Activated CD4-positive, alpha-beta T cell treated with anti-CD3 and anti-CD28 coated beads, Interleukin-2, amount 50 U/mL, for 16 hours (primary cell): ENCODE measurements around the gene ENTPD8.

Source experiments
- DNase-seq: peaks from one replicate; pipeline ENCODE4 v3.0.0-alpha.2; 2020

ENTPD8 gene

GRCh38 chr9:137408651-137409405 is 32.3 kb downstream of the ENTPD8 start:
- no peak for DNase-seq

DNA sequence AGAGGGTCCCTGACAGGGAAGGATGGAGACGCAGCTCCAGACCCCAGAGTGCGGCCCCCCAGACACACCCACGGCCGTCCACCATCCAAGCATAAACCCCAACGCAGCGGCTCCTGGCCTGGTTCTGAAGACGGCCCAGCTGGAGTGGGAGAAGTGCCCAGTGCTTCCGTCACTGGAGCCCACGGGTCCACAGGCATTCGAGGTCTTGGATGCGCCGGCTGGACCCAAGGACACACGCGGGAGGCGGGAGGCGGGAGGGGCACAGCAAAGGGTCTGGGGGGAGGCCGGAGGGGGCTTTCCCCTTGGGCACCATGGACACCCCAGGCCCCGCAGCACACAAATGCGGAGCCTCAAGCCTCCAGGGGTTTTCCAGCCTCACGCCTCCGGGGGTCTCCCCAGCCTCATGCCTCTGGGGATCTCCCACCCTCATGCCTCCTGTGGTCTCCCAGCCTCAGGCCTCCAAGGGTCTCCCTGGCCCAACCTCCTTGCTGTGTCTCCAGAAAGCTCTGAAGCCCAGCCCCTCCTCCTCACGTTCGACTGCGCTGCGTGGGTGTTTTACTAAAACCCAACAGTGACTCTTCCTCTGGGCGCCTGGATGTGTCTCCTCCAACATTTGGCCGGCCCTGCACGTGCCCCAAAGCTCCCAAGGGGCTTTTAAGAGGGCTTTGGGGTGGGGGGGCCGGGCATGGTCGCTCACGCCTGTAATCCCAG is 33.4 kb downstream of the ENTPD8 start:
- DNase-seq, result no peak

DNA sequence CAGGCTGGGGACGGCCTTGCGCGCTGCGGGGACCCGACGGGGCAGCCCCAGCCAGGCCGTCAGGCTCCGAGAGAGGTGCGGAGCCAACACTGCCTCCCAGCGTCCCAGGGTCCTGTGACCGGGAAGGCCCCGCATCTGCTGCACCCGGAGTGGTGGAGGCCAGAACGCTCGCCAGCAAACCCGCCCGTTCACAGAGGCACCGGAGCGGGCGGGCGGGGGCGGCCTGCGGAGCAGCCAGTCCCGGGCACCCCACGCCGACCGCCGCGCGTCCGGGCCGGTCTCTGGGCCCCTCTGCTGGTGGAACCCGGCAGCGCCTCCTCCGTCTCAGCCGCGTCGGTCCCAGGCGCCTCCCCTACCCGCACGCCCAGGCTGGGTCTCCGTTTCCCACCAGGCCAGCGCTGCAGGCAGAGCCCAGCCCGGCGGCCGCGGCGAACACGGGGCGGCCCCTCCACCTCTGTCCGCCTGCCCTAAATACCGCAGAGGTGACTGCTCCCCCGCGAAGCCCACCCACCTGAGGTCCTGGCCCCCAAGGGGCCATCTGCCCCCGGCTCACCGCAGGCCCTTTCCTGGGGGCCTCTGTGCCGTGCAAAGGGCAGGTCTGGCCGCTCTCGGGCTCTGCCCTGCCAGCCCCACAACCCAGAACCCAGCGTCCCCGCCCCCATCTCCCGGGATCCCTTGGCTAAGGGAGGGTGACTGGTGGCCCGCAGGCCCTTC is 34.1 kb downstream of the ENTPD8 start:
- peak; percentile 44 for DNase-seq

- DNase-seq, result no peak
These were observed 34.9 kb downstream of the ENTPD8 start for GRCh38 chr9:137406085-137406760.

DNA sequence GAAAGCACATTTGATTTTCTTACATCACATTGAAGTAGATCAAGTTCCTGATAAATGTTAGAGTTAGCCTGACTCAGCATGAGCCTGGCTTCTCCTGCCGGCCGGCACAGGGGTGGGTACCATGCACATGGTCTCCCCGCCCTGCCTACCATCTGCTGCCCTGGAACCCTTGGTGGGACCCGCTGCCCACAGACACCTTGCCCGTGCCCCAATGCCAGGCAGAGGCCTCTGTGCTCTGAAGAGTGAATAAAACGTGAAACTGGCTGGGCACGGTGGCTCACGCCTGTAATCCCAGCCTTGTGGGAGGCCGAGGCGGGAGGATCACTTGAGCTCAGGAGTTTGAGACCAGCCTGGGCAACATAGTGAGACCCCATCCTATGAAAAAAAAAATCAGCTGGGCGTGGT is 35.5 kb downstream of the ENTPD8 start:
- no peak for DNase-seq

GRCh38 chr9:137404961-137405567 is 36.1 kb downstream of the ENTPD8 start:
- DNase-seq, result no peak

DNA sequence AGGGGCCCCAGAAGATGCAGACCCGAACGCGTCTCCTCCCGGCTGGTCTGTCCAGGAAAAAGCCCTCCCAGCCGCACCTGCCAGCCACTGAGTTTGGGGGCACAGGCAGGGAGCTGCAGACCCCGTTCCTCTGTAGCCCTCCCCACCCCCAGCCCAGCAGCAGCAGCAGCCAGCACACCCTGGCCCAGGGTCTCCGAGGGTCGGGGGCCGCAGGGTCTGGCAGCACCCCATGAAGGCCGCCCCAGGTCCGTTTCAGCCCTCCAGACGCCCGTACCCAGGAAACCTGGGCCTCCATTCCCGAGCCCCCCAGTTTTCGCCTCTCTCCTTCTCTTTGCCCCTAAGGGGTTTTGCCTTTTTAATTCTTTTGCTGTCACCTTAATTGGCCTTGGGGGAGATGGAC is 37.9 kb downstream of the ENTPD8 start:
- no peak for DNase-seq

DNA sequence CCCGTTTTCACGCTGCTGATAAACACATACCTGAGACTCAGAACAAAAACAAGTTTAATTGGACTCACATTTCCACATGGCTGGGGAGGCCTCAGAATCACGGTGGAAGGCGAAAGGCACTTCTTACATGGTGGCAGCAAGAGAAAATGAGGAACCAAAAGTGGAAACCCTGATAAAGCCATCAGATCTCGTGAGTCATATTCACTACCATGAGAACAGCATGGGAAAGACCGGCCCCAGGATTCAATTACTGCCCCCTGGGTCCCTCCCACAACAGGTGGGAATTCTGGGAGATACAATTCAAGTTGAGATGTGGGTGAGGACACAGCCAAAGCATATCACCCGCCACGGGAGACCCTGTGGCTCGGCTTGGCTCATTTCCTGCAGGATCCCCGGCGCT is 38.4 kb downstream of the ENTPD8 start:
- no peak for DNase-seq

GRCh38 chr9:137398561-137399468 is 42.3 kb downstream of the ENTPD8 start:
- no peak for DNase-seq

DNA sequence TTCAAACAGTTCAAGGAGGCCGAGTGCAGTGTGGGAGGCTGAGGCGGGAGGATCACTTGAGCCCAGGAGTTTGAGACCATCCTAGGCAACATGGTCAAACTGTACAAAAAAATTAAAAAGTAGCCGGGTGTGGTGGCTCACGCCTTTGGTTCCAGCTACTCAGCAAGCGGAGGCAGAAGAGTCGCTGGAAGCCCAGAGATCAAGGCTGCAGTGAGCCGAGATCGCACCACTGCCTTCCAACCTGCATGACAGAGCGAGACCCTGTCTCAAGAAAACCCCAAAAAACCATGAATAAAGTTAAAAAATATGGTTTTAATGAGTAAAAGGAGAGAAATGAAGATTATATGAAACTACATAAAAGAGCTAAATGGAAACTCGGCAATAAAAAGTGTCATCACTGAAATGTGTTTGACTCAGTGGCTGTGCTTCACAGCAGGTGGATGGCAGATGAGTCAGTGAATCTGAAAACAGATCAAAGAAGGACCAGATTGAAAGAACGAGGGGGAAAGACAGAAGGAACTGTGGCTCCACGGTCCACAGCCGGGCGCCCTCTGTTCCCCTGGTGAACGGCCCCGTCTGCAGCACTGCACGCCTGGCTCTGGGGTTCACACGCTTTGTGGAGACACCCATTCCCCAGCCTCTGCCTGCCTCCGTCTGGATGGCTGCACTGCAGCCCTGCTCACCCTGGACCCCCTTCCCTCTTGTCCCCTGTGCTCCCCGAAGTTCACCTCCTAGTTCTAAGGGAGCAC is 43.3 kb downstream of the ENTPD8 start:
- peak; percentile 41 for DNase-seq

DNA sequence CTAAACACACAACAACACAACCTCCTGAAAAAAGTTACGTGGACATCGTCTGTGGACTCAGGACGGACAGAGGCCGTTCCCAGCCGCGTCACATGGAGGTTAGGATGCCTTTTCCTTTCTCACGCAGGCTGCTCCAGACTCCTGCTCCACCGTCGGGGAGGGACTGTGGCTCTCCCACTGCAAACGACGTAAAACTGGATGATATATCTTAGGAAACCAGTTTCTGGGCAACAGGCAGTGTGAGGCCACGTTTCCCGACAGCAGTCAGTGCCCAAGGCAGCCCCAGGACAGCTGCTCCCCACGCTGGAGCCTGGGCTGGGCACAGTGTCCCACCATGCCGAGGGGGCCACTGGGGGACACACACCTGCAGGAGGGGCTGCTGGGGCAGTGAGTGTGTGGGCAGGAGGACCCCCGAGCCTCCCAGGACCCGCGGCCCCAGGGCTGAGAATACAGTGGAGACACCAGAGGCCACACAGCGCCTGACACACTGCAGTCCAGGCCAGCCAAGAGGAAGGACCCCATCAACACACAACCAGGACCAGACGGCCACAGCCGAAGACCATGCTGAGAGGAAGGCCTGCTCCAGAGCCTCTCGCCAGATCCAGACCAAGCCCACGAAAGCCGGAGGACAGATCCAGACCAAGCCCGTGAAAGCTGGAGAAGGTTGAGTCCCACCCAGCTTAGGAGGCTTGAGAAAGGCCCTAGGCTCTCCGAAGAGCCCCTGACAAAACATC is 44.4 kb downstream of the ENTPD8 start:
- DNase-seq, result no peak

DNA sequence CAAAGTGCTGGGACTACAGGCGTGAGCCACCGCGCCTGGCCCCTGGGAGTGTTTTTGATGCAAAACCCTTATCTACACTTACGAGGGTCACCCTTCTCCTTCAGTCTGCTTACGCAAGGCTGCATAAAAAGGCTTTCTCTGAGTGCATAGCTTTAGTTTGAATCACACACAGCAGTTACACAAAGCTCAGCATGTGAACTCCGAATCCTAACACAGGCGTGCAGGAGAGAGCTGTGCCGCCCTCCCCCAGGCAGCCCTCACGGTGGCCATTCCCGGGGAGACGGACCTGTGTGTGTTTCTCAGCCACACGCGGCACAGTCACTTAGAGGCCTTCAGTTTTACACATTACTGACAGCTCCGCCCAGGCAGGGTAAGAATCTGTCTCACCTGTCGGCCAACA is 44.9 kb downstream of the ENTPD8 start:
- DNase-seq, result no peak

DNA sequence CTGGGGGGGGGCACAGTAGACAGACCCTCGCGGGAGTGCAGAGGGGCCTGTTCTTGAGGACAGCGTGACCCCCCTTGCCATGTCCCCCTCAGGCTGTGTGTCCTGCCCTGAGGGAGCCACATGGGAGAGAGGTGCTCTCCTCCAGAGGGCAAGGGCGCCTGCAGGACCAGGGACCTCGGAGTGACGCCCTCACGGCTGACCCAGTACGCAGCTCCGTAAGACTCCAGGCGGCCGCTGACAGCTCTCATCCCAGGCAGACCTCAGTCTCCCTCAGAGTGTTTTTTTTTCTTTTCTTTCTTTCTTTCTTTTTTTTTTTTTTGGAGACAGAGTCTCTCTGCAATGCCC is 45.5 kb downstream of the ENTPD8 start:
- no peak for DNase-seq

DNA sequence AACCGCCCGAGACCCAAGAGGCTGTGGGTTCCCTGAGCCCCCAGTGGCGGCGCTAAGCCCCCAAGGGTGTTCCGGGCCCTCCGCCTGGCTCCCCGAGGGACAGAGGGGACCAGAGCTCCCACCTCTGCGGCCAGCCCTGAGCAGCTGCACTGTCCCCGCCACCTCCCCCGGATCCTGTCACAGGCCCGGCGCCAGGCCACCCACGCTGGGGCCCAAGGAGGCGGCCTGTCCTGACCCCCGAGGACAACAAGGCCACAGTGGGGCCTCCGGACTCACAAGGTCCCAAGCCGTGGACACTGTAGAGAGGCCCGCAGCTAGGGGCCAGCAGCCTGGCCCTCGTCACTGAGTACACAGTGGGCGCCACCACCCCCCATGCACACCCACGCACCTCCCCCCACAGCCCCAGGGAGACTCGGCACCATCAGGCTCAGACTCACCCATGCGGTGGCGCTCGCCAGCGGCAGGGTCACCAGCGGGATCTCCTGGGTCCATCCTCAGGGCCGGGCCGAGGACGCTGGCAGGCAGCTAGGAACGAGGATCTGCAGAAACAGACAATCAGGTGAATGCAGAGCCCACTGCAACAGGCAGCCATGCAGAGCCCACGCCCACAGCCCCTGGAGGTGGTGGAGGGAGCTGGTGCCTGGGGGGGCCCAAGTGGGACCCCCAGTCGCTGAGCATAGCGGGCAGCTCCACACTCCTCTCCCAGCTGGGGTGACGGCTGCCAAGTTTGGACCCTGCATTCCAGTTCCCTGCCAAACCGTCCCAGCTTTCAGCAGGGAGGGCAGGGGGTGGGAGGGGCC is 46.1 kb downstream of the ENTPD8 start:
- DNase-seq, result no peak

DNA sequence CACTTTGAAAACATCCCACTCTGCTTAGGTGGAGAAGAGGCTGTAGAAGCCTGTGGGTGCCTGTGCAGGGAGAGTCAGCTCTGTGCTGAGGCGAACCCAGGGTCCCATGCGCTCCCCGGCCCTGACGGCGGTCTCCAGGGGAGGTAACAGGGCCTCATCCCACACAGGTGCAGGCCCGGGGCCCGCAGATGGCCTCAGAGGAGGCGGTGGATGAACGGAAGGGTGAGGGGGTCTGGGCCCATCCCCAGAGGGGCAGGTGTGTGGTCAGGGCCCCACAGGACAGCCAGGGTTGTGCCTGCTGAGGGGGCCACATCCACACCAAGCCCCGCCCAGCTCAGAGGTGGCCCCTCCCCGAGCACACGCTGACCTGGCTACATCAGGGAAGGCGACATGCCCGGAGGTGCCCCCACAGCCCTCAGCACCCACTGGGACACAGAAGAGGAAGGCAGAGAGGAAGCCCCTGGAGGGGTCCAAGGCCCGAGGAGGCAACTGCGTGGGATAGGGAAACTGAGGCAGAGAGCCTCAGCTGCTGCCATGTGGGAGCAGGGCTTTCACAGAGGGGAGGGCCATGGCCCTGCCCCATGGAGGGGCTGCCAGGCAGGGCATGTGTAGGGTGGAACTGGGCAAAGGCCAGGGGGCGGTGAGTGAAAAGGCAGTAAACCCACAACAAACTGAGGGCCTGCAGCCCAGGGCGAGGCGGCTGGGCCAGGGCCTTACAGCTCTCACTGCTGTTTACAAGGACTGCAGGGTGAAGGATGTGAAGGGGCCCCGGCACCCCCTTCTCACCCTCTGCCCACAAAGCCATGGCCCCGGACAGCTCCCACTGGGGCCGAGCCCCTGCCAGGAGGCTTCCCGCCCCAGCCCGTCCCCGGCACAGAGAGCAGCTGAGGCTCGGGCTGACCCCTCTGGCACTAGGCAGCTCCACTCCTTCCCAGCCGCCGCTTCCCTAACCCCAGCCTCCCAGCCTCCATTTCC is 47.7 kb downstream of the ENTPD8 start:
- no peak for DNase-seq

GRCh38 chr9:137392232-137393007 is 48.7 kb downstream of the ENTPD8 start:
- no peak for DNase-seq

GRCh38 chr9:137391411-137391754 is 49.8 kb downstream of the ENTPD8 start:
- no peak for DNase-seq
